Breast epithelium (tissue), 4 donors: ENCODE measurements around the gene EIF2A. TPM values are rescaled to one million over a fixed set of nuclear protein-coding genes. Genes with fewer than 3 reads are reported as not detected.

Experiments
- DNase-seq, 2 donors: peaks; one replicate each; pipeline ENCODE4 v3.0.0-alpha.2; 2019; ENCODE audit warnings: low spot score in 2 of 2
- H3K27ac ChIP-seq, 2 donors: fragments of 200-600 bp; sonication (generic) in 1 of 2; one replicate each; pipeline ENCODE4 v1.5.1; 2016 to 2019; ENCODE audit warnings: mild to moderate bottlenecking in 1 of 2
- H3K27me3 ChIP-seq, 2 donors: fragments of 200-600 bp; sonication (generic) in 1 of 2; one replicate each; pipeline versions ENCODE4 v1.5.1 to v1.6.0; 2017 to 2019; ENCODE audit warnings: control low read depth in 1 of 2, mild to moderate bottlenecking in 1 of 2
- H3K36me3 ChIP-seq: fragments of 200-600 bp; one replicate; pipeline ENCODE4 v1.5.1; 2019
- H3K4me1 ChIP-seq, 2 donors: fragments of 200-600 bp; sonication (generic); one replicate each; pipeline ENCODE4 v1.5.1; 2016 to 2019; ENCODE audit warnings: control low read depth in 1 of 2
- H3K4me3 ChIP-seq, 3 donors: fragments of 200-600 bp; sonication (generic); 1 replicate in 2 of 3; 2 replicates in 1 of 3; pipeline ENCODE4 v1.5.1; 2016 to 2019; ENCODE audit warnings: mild to moderate bottlenecking in 3 of 3, moderate library complexity in 2 of 3
- H3K9me3 ChIP-seq, 2 donors: fragments of 200-600 bp; sonication (generic) in 1 of 2; one replicate each; pipeline ENCODE4 v1.5.1; 2016 to 2019; ENCODE audit warnings: control low read depth in 1 of 2
- POLR2A ChIP-seq: fragments of 450-650 bp; IDR thresholded peaks from one replicate; pipeline ENCODE4 v1.6.1; 2016; ENCODE audit warnings: antibody characterized with exemption, mild to moderate bottlenecking, moderate library complexity
- POLR2AphosphoS5 ChIP-seq, 3 donors: sonication (generic); formaldehyde crosslinking; IDR thresholded peaks; one replicate each; pipeline ENCODE4 v1.6.1; 2017; ENCODE audit warnings: antibody characterized with exemption in 3 of 3
- intact Hi-C: fragments of 100-400 bp; cut with DNase I; formaldehyde crosslinking; loops from one replicate; pipeline ENCODE4 v1.15.1; 2023; ENCODE audit warnings: low total_unique reads
- total RNA-seq, 3 donors: library from RNA; depleted of rRNA; stranded (reverse); fragments of >200 nt; gene quantifications; one replicate each; pipeline ENCODE4 v1.1.0, GENCODE V29; 2016
- TF ChIP-seq, protein P1 (sequence below), 3 donors: fragments of 450-650 bp; IDR thresholded peaks; one replicate each; pipeline ENCODE4 v1.5.1; 2016 to 2017; ENCODE audit warnings: antibody characterized with exemption in 3 of 3, mild to moderate bottlenecking in 3 of 3, moderate library complexity in 3 of 3

Gene EIF2A
- total RNA-seq, 3 donors from 2014 or later: 204 to 247 (median 239) TPM

GRCh38 chr3:150547045-150547741 lies 606 bp downstream of the EIF2A start:
- peaks cover 0 to 14% of the 10 kb centered on the region in 2 donors for H3K4me1 ChIP-seq
- H3K36me3 ChIP-seq: no peaks in the 10 kb centered on the region
- DNase-seq: no peak
- H3K27me3 ChIP-seq: no peaks in the 10 kb centered on the region
- H3K9me3 ChIP-seq: no peaks in the 10 kb centered on the region
- TF ChIP-seq POLR2A (no peak), POLR2AphosphoS5 (IDR thresholded peaks at IDR 0.05) (no peak)
- TF ChIP-seq, protein P1, sequence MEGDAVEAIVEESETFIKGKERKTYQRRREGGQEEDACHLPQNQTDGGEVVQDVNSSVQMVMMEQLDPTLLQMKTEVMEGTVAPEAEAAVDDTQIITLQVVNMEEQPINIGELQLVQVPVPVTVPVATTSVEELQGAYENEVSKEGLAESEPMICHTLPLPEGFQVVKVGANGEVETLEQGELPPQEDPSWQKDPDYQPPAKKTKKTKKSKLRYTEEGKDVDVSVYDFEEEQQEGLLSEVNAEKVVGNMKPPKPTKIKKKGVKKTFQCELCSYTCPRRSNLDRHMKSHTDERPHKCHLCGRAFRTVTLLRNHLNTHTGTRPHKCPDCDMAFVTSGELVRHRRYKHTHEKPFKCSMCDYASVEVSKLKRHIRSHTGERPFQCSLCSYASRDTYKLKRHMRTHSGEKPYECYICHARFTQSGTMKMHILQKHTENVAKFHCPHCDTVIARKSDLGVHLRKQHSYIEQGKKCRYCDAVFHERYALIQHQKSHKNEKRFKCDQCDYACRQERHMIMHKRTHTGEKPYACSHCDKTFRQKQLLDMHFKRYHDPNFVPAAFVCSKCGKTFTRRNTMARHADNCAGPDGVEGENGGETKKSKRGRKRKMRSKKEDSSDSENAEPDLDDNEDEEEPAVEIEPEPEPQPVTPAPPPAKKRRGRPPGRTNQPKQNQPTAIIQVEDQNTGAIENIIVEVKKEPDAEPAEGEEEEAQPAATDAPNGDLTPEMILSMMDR (IDR thresholded peaks at IDR 0.05): no peak
- intact Hi-C loops: no loop called here
- peak overlapping the region; percentile 78 to 91 (median 81) for H3K4me3 ChIP-seq
- H3K27ac ChIP-seq: peak overlapping the region; percentile 98 to 99

DNA sequence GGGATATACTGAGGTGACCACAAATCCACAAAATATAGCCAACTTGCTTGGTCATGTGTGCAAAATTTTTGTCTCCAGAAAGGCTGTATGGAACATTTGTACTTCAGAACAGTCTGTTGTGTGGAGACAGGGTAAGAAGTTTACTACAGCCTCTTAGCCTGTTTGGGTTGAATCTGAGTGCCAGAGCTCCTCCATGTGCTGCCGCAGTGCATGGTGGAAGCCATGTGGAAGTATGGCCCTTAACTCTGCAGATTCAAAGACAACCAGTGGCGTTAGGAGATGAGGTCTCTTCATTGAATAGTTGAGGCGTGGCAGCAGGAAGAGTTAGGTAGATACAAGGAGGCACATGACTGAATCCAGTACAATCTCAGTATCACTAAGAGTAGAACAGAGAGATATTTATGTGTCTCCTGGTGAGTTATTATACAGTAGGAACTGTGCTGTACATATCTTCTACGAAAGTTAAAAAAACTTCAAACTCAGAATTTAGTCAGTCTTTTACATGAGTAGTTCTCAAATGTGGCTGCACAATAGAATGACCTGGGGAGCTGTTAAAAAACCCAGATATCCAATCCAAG lies 9.4 kb downstream of the EIF2A start:
- TF ChIP-seq POLR2AphosphoS5 (IDR thresholded peaks at IDR 0.05) (no peak), POLR2A (no peak)
- TF ChIP-seq, protein P1 (IDR thresholded peaks at IDR 0.05): no peak
- DNase-seq: no peak
- Histone ChIP-seq H3K27ac (no peak overlapping the region), H3K4me1 (no peaks in the 10 kb centered on the region), H3K36me3 (no peaks in the 10 kb centered on the region), H3K4me3 (no peak overlapping the region), H3K9me3 (no peaks in the 10 kb centered on the region), H3K27me3 (no peaks in the 10 kb centered on the region)
- intact Hi-C loops: no loop called here

GRCh38 chr3:150556792-150557191 lies 10.2 kb downstream of the EIF2A start:
- intact Hi-C loops: no loop called here
- Histone ChIP-seq H3K27ac (no peak overlapping the region), H3K4me1 (no peaks in the 10 kb centered on the region), H3K9me3 (no peaks in the 10 kb centered on the region), H3K27me3 (no peaks in the 10 kb centered on the region), H3K36me3 (no peaks in the 10 kb centered on the region), H3K4me3 (no peak overlapping the region)
- TF ChIP-seq, protein P1 (IDR thresholded peaks at IDR 0.05): no peak
- TF ChIP-seq POLR2AphosphoS5 (IDR thresholded peaks at IDR 0.05) (no peak), POLR2A (no peak)
- no peak for DNase-seq

GRCh38 chr3:150557725-150558124 lies 11.1 kb downstream of the EIF2A start:
- H3K27ac ChIP-seq: no peak overlapping the region
- H3K9me3 ChIP-seq: no peaks in the 10 kb centered on the region
- intact Hi-C loops: no loop called here
- no peaks in the 10 kb centered on the region for H3K4me1 ChIP-seq
- no peak for TF ChIP-seq POLR2A
- H3K4me3 ChIP-seq: no peak overlapping the region
- no peak for DNase-seq
- H3K36me3 ChIP-seq: no peaks in the 10 kb centered on the region
- no peaks in the 10 kb centered on the region for H3K27me3 ChIP-seq

GRCh38 chr3:150564243-150564642 lies 17.7 kb downstream of the EIF2A start:
- Histone ChIP-seq H3K4me1 (no peaks in the 10 kb centered on the region), H3K9me3 (no peaks in the 10 kb centered on the region), H3K27ac (no peak overlapping the region), H3K4me3 (no peak overlapping the region), H3K27me3 (no peaks in the 10 kb centered on the region), H3K36me3 (peaks cover 4% of the 10 kb centered on the region)
- TF ChIP-seq POLR2A (no peak), POLR2AphosphoS5 (IDR thresholded peaks at IDR 0.05) (no peak)
- TF ChIP-seq, protein P1 (IDR thresholded peaks at IDR 0.05): no peak
- no peak for DNase-seq
- intact Hi-C loops: no loop called here
